Left ventricle myocardium superior (tissue), 1 donor: ENCODE measurements around the gene CAPN11. TPM values are rescaled to one million over a fixed set of nuclear protein-coding genes. Genes with fewer than 3 reads are reported as not detected.
"Not testable (repeated sequence)": the region's sequence is repeated elsewhere in the genome, so short reads cannot be mapped to it uniquely, and the experiment has no call there.

Experiments used
- ATAC-seq: fragments of 200-7000 bp; cut with Tn5 transposase; one replicate; pipeline ENCODE4 v1.9.1; 2020; ENCODE audit warnings: mild to moderate bottlenecking, moderate library complexity
- DNase-seq: peaks from one replicate; pipeline ENCODE4 v3.0.0-alpha.2; 2020
- intact Hi-C: fragments of 100-400 bp; cut with micrococcal nuclease; formaldehyde crosslinking; loops from one replicate; pipeline ENCODE4 v1.11.0; 2022
- total RNA-seq: library from RNA; stranded (reverse); fragmentation: NEBNext Ultra II Directional; extraction: Animal tissue kit (Norgen Biotek cat#: 25700); gene quantifications from one replicate; pipeline ENCODE4 v1.2.1, GENCODE V29; 2021
- donor health status: DM: no; HTN: yes; CAD: no; lungs with severe emphysema.

CAPN11 gene
- total RNA-seq, 1 donor from 2014 or later, result 0.40 TPM

DNA sequence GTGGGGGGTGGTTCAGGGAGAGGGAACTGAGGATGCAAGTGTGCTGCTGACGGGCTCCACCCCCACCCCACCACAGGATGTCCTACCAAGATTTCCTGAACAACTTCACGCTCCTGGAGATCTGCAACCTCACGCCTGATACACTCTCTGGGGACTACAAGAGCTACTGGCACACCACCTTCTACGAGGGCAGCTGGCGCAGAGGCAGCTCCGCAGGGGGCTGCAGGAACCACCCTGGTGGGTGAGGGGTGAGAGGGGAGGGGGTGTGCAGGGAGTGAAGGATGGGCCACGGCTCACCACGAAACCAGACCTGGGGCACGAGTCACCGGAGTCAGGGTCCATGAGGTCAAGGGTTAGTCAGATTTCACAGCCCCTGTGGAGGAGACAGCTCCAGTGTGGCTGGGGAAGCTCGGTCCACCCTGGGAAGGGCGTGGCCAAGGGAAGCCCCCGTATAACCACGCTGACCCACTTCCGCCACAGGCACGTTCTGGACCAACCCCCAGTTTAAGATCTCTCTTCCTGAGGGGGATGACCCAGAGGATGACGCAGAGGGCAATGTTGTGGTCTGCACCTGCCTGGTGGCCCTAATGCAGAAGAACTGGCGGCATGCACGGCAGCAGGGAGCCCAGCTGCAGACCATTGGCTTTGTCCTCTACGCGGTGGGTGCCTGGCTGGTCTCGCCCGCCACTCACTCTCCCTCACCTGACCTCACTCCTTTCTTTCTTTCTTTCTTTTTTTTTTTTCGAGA is 18.3 kb downstream of the CAPN11 start:
- intact Hi-C loops, result no loop called here
- no peak for ATAC-seq

DNA sequence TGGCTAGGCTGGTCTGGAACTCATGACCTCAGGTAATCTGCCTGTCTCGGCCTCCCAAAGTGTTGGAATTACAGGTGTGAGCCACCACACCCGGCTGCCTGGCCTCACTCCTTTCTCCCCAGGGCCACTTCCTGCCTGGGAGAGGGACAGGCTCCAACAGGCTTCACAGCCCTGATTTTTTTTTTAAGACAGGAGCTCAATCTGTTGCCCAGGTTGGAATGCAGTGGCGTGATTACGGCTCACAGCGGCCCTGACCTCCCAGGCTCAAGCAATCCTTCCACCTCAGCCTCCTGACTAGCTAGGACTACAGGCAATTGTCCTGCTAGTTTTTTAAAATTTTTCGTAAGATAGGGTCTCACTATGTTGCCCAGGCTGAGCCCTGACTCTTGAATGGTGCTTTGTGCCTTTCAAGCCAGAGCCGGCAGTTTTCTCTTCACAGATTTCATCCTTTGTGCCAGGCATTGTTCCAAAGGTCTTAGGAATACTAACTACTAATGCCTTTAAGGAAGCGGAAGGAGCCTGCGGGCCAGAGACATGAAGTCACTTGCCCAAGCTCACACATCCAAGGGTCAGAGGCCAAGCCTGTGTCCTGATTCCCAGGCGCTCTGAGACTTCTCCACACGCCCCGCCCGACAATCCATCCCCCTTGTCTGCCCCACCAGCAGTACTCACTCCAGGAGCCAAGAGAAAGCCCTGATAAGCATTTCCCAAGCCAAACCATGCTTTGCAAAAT is 19.2 kb downstream of the CAPN11 start:
- peak; percentile 91 for ATAC-seq
- peak; percentile 83 for DNase-seq
- intact Hi-C loops, result no loop called here

More for the DNA sequence above, 18.3 kb downstream of the CAPN11 start:
- DNase-seq, result peak; percentile 9

DNA sequence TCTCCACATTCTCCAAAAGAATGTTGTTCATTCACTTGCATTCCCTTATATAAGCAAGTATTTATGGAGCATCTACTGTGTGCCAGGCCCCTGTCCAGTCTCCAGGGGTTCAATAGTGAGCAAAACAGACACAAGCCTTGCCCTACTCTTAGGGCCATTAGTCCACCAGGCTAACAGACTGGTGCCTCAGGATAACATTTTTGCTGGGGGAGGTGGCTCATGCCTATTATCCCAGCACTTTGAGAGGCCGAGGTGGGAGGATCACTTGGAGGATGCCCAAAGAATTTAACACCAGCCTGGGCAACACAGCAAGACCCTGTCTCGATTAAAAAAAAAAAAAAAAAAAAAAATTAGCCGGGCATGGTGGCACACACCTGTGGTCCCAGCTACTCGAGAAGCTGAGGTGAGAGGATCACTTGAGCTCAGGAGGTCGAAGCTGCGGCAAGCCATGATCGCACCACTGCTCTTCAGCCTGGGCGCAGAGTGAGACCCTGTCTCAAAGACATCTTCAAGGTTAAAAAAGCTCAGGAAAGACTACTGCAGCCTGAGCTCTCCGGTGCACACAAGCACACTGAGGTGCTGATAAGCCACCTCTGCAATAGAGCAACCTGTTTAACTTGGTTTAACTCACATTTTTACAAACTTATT is 19.9 kb downstream of the CAPN11 start:
- peak; percentile 9 for DNase-seq
- intact Hi-C loops, result no loop called here
- ATAC-seq, result no peak

DNA sequence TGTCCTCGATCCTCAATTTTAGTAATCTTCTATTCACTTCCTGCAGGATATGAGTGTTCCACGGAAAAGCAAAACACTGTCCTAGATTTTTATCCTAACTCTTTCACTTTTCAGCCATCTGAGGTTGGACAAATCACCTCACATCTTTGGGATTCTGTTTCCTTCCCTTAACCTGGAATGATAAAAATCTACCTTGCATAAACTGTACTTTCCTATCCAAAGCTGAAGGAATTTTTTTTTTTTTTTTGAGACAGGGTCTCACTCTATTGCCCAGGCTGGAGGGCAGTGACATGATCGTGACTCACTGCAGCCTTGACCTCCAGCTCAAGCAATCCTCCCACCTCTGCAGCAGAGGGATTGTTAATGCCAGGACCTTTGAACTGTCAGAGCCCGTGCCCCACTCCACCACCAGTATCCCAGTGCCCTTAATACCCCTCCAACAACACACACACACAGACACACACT is 20.5 kb downstream of the CAPN11 start:
- intact Hi-C loops, result no loop called here
- no peak for DNase-seq
- ATAC-seq, result no peak

DNA sequence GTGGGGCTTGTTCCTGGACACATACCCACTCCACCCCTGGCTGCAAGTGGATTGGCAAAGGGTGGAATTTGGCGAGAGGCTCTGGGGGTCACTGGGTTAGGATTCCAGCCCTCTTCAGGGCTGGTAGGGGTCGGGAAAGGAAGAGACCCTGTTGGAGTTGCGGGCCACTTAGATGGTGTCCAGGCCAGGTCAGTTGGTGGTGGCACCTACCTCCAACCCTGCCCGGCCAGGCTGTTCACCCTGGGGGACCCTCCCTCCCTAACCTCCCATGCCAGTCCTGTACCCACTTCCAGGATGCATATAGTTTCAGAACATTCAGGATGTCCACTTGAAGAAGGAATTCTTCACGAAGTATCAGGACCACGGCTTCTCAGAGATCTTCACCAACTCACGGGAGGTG is 21.0 kb downstream of the CAPN11 start:
- intact Hi-C loops, result no loop called here
- DNase-seq, result peak; percentile 10
- no peak for ATAC-seq

DNA sequence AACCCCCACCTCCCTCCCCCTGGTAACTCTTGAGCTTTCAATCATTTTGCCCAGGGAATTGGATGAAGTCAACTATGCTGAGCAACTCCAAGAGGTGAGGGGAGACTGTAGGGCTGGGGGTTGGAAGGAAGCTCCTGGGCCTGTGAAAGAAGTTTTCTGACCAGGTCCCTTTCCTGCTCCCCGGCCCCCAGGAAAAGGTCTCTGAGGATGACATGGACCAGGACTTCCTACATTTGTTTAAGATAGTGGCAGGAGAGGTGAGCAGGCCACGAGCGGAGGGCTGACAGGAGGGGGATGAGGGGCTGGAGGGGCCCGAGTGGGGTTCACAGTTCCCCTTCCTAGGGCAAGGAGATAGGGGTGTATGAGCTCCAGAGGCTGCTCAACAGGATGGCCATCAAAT is 21.8 kb downstream of the CAPN11 start:
- intact Hi-C loops, result no loop called here
- DNase-seq (peak; percentile 1), ATAC-seq (no peak)

DNA sequence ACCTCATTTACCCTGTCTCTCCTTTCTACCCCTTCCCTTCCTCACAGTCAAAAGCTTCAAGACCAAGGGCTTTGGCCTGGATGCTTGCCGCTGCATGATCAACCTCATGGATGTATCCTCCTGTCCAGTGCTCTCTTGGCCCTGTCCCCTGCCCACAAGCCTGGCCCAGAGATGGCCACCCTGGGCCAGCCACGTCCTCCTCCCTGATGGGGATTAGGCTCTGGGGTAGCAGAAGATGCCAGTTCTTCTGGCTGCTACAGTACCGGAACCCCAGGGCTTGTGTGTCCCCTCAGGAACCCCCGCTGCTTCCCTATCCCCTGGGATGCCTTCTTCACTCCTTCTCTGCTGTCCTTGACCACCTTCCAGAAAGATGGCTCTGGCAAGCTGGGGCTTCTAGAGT is 22.3 kb downstream of the CAPN11 start:
- ATAC-seq (no peak), DNase-seq (peak; percentile 7)
- intact Hi-C loops, result no loop called here

DNA sequence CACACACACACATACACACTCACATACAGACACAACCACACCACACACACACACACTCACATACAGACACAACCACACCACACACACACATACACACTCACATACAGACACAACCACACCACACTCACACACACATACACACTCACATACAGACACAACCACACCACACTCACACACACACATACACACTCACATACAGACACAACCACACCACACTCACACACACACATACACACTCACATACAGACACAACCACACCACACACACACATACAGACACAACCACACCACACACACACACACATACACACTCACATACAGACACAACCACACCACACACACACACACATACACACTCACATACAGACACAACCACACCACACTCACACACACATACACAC is 23.2 kb downstream of the CAPN11 start:
- intact Hi-C loops, DNase-seq, ATAC-seq: not testable (repeated sequence)

DNA sequence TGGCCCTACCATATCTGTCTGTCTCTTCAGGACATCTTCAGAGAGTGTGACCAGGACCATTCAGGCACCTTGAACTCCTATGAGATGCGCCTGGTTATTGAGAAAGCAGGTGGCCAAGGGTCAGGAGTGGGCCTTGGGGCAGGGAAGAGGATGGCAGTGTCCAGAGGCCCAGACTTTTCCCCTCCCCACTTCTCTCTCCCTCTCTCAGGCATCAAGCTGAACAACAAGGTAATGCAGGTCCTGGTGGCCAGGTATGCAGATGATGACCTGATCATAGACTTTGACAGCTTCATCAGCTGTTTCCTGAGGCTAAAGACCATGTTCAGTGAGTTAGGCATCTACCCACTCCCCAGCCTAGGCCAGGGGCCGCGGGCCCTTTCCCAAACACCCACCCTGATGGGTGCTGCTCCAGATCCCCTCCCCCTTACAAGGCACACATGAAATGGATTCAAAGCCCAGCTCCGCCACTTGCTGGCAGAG is 24.3 kb downstream of the CAPN11 start:
- intact Hi-C loops, result no loop called here
- DNase-seq, result peak; percentile 13
- no peak for ATAC-seq

DNA sequence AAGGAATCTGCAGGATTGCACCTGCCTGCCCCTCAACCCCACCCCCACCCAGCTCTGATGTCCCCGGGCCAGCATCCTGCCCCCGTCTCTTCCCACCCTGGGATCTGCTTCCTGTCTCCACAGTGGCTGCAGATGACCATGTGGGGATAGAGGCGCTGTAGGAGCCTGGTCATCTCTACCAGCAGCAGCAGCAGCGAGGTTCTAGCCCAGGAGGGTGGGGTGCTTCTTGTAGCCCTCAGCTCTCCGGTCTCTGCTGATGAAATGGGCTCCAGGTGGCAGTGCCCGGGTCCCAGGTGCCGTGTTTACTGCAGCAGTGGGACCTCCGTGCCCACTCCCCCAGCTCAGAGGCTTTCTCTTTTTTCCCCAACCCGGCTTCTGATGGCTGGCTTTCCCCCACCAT is 25.2 kb downstream of the CAPN11 start:
- no peak for DNase-seq
- intact Hi-C loops, result no loop called here
- no peak for ATAC-seq

DNA sequence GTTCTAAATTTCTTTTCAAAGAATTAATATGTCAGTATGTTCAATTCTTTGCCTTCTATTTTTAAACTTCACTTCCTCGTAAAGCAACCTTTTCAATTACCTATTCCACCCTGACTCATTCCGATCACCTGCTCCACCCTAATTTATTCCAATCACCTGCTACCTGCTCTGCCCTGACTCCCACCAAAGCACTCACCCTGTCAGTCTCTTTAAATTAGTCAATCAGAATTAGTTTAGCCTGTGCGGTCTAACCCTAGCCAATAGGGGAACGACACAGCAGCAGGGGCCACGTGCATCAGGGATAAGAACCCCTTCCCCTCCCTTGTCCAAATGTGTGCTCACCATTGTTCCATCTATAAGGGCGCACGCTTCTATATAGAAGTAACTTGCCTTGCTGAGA is 26.7 kb downstream of the CAPN11 start:
- ATAC-seq, intact Hi-C loops, DNase-seq: not testable (repeated sequence)

DNA sequence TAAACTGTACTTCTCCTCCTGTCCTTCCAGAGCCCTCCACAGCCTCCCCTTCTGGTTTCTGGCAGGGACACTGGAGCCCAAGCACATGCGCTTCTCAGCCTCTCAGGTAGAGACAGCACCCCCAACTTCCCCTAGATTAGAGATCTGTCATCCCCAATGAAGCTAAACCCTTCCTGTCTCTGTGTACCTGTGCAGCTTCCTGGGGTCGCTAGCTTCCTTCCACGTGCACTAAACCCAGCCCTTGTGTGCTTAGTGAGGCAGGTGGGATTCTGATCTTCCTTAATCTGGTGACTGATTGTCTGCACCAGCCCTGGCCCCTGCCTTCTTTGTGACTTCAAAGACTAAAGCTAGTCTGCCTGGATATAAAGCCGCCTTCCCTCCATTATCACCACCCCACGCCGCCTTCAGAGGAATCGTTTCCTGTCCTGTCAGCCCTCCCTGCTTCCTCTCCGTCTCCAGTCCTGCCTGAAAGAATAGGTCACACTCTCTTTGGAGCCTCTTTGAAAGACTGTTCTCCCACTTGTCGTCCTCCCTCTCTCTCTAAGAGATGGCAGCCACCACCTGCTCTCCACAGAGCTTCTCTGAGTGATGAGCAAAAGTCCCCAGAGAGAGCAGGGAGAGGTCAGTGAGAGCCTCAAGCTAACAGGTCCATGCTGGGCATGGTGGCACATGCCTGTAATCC is 27.5 kb downstream of the CAPN11 start:
- intact Hi-C loops, result no loop called here
- ATAC-seq (no peak), DNase-seq (no peak)

DNA sequence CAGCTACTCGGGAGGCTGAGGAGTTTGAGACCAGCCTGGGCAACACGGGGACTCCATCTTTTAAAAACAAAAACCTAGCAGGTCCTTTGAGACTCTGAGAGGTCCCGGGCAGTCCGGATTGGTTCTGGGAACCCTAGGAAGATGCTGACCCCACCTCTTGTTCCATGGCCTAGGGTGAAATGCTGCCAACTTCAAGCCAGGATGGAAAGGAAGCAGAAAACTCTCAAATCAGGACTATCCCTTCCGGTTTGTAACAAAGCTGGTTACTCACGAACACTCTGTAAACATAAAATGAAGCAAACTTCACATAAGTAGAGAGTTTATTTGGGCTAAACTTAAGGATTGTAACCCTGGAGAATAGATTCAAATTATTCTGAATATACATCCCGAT is 28.0 kb downstream of the CAPN11 start:
- DNase-seq, result no peak
- intact Hi-C loops, result no loop called here
- peak; percentile 47 for ATAC-seq

DNA sequence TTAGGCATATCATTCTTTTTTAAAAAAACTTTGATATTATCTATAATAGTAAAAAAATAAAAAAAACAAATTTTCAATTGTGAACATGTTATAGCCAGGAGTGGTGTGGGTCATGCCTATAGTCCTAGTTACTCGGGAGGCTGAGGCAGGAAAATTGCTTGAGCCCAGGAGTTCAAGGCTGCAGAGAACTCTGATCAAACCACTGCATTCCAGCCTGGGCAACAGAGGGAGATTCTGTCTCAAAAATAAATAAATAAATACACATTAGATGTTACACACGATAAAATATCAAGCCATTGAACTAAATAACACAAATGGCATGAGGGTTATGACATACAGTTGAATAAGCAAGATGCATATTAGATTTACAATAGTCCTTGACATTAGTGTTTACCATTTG is 30.2 kb downstream of the CAPN11 start:
- intact Hi-C loops, result no loop called here
- ATAC-seq, result no peak

DNA sequence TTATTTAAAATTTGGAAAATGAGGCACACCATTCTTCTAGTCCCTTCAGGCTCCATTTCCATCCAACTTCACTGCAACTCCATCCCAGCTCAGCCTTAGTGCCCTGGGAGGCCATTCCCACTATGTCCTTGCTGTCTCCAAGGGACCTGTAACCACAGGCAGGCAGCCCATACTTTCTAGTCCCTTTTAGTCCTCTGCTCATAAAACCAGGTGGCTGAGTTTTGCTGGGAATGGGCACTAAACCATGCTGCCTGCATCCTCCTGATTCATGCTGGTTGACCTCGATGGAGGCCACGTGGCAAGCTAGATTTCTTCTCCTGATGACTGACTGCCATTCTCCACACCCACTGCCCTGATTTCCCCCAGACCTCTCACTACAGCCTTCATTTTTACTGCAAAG is 30.6 kb downstream of the CAPN11 start:
- intact Hi-C loops, result no loop called here
- DNase-seq (no peak), ATAC-seq (no peak)

More for the DNA sequence above, 30.2 kb downstream of the CAPN11 start:
- DNase-seq, result no peak

DNA sequence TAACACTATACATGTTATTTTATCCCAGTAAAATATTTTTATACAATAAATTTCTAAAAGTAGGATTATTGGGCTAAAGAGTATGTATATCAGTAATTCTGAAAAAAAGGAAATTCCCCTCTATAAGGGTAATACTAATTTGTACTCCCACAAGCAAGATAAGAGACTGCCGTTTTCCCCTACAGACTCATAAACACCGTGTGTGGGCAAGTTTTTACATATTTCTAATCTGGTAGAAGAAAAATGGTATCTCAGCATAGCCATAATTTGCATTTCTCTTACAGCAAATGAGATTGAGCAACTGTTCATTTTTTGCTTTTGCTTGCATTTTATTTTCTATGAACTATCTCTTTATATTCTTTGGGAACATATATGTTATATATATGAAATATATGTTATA is 32.1 kb downstream of the CAPN11 start:
- intact Hi-C loops, result no loop called here
- DNase-seq (no peak), ATAC-seq (no peak)

DNA sequence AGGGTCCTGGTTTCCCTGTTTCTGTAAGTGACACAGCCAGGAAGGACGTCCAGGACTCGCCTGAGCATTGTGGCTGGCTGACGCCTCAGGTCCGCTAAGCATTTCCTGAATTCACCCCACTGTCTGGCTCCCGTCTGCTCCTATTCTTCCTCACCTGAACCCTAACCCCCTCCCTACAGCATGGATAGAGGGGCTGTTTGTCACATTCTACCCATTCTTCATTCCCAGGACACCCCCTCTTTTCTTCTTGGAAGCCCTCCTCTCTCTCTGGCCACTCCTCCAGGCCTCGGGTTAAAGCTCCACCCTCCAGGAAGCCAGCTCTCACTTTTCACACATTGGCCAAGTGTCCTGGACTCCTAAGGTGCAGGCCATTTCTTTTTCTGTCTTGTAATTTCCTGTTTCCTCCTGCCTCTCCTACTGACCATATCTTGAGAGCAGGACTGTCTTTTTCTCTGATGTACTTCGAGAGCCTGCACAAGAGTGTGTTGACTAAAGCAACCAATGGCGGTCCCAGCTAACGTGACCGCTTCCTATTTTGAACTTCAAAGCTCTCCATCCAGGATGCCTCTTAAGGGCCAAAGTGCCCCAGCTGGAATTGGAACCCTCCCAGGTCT is 33.9 kb downstream of the CAPN11 start:
- no peak for DNase-seq
- peak; percentile 49 for ATAC-seq
- intact Hi-C loops, result no loop called here

DNA sequence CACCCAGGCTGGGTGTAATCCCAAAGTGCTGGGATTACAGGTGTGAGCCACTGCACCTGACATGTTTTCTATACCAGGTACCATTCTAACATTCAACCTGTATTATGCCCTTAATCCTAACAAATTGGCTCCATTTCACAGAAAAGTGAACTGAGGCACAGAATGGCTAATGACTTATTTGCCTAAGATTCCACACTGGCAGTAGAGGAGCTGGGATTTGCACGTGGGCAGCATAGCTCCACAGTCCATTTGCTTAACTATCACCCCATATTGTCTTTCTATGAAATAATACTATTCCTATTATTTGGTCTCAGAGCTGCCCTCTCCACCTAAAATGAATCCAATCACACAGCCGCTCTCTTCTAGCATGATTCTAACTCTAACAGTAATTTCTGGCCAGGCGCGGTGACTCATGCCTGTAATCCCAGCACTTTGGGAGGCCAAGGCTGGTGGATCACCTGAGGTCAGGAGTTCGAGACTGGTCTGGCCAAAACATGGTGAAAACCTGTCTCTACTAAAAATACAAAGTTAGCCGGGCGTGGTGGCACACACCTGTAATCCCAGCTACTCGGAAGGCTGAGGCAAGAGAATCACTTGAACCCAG is 34.8 kb downstream of the CAPN11 start:
- intact Hi-C loops, result no loop called here
- ATAC-seq, result no peak

DNA sequence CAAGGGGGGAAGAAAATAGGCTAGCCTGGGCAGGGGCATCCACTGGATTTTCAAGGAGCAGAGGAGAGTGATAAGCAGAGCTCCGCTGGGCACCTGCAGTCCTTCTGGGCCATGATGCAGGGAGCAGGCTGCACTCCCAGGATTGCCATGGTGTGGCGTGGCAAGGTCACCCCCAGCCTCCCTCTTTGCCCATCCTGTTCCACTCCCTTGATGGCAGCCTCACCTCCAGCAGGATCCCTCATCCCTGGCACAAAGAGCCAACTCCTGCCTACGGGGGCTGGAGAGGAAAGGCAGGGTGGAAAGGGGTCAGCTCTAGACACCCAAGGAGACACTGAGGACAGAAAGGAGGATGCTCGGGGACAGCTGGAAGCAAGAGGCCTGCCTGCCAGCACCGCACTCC is 35.7 kb downstream of the CAPN11 start:
- intact Hi-C loops, result no loop called here
- DNase-seq, result no peak
- ATAC-seq, result no peak

More for the DNA sequence above, 34.8 kb downstream of the CAPN11 start:
- no peak for DNase-seq
